ENCODE measurements around the gene LAMA5.

DNA sequence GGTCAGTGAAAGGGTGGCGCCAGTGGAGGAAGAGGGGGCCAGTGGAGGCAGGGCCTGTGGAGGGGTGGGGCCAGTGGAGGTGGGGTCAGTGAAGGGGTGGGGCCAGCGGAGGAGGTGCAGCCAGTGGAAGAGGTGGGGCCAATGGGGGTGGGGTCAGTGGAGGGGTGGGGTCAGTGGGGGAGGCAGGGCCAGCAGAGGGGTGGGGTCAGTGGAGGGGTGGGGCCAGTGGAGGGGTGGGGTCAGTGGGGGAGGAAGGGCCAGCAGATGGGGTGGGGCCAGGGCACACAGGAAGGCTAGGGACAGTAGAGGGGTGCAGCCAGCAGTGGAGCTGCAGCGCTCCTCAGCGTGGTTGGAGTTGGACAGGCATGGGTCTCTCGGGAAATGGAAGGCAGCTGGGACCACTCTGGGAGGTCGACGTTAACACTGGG, 45.6 kb downstream of the LAMA5 start:
- TF ChIP-seq, protein P1, sequence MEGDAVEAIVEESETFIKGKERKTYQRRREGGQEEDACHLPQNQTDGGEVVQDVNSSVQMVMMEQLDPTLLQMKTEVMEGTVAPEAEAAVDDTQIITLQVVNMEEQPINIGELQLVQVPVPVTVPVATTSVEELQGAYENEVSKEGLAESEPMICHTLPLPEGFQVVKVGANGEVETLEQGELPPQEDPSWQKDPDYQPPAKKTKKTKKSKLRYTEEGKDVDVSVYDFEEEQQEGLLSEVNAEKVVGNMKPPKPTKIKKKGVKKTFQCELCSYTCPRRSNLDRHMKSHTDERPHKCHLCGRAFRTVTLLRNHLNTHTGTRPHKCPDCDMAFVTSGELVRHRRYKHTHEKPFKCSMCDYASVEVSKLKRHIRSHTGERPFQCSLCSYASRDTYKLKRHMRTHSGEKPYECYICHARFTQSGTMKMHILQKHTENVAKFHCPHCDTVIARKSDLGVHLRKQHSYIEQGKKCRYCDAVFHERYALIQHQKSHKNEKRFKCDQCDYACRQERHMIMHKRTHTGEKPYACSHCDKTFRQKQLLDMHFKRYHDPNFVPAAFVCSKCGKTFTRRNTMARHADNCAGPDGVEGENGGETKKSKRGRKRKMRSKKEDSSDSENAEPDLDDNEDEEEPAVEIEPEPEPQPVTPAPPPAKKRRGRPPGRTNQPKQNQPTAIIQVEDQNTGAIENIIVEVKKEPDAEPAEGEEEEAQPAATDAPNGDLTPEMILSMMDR (IDR thresholded peaks at IDR 0.05): no peak
- TF ChIP-seq EZH2 (IDR thresholded peaks at IDR 0.05) (no peak), EZH2phosphoT487 (IDR thresholded peaks at IDR 0.05) (no peak)

Data from neural progenitor cell (in vitro differentiated cells).